GM18907 (cell line): Measurements from ENCODE around the gene ATP11A.

Experiments
- ATAC-seq: cut with Tn5 transposase; IDR thresholded peaks from one replicate; pipeline ENCODE4 v1.9.1; 2021; ENCODE audit warnings: mild to moderate bottlenecking, moderate library complexity; ENCODE audit not compliant: unreplicated experiment

Gene ATP11A

DNA sequence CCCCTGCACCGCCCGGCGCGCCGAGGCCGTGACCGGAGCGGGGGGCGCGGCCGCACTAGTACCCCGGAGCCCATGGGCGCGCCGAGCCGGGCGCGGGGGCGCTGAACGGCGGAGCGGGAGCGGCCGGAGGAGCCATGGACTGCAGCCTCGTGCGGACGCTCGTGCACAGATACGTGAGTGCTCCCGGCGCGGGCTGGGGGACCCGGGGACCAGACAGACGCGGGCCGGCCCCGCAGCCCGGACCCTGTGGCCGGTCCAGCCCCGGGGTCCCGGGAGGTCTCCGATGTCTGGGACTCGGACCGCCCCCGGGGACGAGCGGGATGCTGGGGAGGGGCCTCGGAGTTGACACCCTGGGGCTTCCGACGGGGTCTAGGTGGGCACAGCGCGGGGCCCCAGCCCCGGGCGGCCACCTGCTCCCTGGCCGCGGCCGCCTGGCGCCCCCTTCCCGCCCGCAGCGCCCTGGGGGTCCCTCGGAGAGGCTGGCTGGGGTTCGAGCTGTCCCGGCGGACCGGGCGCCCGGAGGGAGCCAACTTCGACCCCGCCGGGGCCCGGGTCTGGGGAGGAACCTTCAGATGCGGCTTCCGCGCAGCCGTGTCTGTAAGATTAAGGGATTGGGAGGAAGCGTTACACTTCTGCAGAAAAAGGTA is 568 bp downstream of the ATP11A start:
- ATAC-seq, result peak; percentile 28

DNA sequence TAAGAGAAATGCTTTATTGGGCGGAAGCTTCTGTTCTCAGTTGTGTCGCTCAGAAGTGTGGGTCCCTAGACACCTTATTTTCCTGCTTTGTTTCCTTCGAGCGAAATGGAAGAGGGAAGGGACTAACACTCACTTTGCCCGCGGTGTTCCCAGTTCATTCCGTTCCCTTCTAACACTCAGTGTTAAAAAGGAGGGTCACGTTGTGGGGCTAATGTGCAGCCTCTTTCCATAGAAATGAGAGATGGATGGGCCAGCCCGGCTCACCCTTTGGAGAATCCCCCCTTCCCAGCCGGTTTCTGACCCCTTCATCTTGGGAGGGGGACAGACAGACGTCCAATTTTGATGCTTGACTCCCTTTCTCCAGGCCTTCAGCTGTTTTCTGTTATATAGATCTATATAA is 2.3 kb downstream of the ATP11A start:
- no peak for ATAC-seq

DNA sequence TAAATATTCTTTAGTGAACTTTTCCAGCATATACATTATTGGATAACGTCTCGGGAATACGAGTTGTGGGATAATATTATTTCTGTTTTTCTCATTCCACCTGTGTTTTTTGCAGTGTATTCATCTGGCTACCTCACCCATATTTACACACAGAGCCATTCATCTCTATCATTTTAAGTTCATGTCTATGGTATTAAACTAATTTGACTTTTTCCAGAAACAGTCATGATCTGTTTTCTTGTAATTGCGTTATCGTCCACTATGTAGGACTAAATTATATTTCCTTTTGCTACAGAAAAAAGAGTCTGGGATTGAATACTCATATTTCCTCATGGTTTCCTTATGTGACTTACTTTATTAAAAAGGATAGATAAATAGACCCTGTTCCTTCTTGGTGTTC is 2.7 kb downstream of the ATP11A start:
- no peak for ATAC-seq

DNA sequence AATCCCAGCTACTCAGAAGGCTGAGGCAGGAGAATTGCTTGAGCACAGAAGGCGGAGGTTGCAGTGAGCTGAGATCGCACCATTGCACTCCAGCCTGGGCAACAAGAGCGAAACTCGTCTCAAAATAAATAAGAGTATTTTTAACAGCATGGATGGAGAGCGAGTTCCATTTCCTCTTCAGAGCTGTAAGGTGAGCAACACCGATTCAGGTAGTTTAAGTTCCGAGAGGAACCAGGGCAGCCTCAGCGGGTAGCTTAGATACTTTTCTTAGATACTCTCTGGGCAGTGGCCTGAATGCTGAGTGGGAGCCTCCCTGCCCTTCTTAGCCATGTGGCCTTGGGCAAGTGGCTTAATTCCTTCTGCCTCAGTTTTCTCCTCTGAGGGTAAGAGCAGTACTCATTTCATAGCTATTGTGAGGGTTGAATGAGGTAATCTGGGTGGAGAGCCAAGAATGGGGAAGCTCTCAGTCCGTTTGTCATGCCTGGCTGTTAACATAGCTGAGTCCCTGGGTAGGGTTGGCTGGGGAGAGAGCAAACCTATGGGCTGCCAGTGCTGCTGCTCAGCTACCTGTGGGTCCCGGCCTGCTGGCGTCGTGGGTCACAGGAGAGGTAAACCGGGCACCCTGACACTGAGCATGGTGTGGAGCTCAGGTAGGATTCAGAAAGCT is 4.1 kb downstream of the ATP11A start:
- ATAC-seq, result no peak

DNA sequence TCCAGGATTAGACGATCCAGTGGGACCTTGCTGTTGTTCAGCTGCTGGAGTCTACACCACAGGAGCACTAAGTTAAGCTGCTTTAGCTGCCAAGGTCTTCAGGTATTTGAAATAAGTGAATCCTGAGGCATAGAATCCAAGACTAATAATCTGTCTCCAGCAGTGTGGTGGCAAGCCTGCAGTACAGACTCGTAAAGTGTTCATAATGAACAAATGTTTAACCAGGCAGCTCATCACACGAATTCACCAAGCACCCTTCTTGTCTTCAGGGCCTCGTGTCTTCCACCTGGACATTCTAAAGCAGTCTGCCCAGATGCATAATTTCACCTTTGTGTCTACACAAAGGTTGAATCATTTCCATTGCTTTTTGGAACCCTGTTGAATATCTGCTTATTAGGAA is 5.3 kb downstream of the ATP11A start:
- ATAC-seq, result no peak

DNA sequence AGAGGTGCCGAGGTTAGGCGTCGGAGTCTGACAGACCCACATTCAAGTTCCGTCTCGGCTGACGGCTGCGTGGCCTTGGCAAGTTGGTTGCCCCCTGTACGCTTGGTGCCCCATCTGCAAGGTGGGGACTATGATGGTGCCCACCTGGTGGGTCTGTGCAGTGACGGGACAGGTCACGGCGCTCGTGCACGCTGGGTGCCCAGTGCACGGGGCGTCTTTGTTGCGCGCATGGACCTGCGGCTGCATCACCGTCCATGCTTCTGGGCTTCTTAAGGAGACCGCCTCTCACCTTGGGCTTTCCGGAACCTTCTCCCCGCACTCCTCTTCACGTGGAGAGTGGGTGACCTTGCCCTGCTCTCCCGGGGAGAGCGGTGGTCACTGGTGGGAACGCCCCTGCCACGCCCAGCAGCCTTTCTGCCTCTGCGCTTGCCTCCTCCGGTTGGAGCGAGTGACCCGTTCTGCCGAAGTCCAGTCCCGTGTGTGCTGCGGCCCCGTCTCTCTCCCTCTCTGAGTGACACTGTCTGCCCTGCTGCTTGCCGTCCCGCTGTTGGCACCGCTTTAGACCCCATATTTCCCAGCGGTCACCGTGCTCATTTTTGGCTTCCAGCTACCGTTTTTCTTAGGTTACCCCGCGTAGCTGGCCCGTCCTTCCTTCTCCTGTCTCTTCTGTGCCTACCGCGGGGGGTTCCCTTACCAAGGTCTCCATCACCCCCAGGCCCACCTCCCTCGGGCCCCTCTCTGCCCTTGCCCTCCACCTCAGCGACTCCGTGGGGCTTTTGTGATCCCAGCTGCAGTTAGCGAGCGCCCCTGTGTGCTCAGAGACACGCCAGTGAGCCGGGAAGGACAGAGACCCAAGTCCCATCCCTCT is 6.4 kb downstream of the ATP11A start:
- no peak for ATAC-seq

DNA sequence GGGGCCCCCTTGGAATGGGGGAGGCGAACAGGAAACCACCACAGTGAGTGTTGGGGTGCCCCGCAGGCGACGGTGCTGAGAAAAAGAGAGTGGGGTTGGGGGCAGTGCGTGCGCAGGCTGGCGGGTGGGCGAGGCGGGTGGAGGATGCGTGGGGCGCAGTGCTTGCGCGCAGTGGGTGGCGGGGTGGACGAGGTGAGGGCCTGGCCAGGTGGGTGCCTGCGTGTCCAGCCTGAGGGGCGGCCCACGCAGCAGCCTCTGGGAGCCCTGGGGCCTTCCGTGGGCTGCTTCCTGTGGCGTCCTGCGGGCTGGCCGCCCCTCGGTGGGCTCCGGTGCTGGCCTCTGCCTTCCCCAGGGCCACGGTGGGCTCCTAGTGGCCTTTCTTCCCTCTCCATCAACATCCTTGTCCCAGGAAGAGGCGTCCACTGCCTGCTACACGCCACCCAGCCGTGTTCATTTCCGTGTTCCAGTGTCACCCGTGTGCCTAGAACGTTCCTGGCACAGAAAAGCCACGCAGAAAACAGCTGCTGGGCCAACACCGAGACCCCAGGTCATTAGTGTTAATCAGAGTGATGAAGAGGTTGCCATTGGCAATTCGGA is 7.1 kb downstream of the ATP11A start:
- ATAC-seq, result no peak

DNA sequence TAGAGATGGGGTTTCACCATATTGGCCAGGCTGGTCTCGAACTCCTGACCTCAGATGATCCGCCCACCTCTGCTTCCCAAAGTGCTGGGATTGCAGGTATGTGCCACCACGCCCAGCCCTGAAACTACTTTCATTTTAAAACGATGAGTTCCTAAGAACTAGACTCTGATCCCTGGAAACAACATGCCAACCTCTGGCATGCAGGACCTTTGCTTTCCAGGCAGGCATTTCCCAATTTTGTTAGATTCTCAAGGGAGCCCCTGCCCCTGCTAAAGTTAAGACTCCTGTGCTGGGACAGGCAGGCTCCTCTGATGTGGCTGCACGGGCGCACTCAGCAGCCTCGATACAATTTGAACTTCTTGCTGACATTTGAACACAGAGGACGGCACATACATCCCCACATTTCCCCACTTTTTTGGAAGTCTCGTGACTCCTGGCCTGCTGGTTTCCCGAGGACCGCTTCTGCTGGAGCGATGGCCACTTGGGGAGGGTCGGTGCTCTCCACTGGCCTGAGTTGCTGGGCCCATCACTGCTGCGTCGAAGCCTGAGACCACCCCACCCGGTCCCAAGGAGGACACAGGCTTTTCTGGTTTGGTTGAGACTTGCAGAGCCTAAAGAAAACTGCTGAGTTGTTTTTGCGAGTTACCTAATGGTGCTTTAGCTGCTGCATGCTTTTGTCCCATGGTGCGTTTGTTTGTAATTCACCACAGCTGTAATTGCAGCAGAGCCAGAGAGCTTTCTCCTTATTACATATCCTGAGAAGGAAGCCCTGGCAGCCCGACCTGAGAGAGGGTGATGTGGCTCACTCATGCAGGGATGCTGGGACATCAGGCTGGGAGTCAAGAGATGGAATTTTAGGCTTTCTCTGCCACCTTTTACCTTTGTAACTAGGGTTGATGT is 8.2 kb downstream of the ATP11A start:
- no peak for ATAC-seq

DNA sequence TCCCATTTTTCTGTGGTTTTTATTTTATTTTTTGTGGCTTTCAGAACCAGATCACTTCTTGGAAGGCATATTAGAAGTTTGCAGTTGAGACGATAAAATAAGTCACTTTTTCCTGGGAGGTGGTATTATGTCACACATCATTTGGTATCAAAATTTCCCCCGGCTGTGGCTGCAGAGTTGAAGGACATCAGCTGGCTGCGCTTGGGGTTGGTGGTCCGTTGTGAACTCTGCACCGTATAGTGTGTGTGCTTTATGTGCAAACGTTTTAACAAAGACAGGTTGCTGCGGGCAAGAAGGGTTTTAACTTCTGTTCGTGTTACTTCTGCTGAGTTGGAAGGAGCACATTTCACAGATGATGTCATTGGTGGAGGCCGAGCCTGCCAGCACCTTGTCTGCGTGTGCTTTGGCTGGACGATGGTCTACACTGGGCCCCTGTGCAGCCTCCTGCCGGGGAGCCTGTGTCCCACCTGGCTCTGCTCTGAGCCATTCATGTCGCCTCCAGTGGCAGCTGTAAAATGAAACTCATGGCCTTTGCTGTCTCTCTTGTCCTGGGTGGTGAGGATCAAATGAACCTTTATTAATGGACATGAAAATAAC is 9.6 kb downstream of the ATP11A start:
- no peak for ATAC-seq

DNA sequence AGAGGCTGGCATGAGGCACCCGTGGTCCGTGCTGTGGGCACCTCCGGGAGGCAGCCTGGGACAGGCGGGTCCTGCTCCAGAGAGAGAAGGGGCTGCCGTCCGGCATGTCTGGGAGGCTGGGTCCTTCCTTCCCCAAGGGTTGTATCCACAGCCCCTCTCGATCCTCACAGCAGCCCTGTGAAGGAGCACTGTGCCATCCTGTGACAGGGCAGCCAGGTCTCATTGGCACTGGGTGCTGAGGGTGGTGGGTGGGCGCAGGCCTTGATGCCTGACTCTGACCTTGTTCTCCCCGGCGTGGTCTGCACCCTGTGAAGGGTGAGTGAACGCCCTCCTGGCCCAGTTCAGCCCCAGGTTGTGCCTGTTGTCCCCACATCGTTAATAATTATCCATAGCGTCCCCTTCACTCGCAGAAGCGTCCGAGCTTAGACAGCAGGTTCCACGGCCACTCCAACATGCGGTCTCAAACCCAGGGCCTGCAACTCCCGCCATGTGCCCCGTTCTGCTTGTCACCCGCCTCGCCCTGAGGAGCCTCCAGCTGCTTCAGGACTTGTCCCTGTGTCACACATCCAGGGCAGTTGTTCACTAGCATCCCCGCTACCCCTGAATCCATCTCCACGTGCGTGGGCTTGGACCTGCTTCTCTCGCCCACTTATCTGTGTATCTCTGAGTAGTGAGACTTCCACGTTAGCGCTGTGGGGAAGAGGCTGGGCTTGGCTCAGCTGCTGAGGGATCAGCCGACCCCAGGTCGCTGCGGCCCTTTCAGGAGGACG is 10.6 kb downstream of the ATP11A start:
- ATAC-seq, result no peak

DNA sequence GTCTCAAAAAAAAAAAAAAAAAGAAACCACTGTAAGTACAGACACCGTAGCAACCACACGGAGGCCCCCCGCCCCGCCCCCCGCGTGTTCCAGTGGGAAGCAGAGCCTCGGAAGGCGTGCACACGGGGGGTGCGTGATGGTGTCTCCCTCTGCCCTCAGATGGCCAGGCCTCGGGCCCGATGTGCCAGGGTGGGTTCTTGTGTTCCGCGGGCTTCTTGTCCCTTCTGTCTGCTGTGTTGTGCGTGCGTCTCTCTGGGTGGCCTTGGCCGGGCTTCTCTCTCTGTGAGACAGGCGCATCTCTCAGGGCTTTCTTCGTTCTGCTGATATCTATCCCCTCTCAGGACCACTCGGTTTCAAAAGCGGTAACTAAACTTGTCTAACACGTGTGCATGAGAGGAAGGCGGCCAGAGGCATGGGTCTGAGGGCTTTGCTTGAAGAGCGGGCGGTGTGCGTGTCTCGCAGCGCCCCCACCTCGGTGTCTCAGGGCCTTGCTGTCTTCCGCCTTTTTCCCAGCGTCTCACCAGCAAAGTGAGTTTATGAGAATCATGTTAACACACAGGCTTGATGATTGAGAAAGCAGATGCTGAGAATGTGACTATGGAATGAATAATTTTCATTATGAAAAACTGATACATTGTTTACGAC is 12.6 kb downstream of the ATP11A start:
- ATAC-seq, result no peak

DNA sequence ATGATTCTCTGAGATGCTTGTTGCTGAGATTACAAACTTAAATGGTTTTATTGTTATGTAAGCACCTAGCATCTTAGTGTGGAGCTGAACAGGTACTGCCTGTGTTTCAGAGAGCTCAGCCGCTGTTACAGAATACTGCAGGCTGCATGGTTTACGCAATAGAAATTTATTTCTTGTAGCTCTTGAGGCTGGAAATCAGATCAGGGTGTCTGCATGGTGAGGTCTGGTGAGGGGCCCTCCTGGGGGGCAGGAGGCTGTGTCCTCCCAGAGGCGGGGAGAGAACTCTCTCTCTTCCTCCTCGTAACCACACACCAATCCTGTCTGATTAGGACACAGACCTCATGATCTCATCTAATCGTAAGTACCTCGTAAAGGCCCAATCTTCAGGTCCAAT is 13.1 kb downstream of the ATP11A start:
- no peak for ATAC-seq

DNA sequence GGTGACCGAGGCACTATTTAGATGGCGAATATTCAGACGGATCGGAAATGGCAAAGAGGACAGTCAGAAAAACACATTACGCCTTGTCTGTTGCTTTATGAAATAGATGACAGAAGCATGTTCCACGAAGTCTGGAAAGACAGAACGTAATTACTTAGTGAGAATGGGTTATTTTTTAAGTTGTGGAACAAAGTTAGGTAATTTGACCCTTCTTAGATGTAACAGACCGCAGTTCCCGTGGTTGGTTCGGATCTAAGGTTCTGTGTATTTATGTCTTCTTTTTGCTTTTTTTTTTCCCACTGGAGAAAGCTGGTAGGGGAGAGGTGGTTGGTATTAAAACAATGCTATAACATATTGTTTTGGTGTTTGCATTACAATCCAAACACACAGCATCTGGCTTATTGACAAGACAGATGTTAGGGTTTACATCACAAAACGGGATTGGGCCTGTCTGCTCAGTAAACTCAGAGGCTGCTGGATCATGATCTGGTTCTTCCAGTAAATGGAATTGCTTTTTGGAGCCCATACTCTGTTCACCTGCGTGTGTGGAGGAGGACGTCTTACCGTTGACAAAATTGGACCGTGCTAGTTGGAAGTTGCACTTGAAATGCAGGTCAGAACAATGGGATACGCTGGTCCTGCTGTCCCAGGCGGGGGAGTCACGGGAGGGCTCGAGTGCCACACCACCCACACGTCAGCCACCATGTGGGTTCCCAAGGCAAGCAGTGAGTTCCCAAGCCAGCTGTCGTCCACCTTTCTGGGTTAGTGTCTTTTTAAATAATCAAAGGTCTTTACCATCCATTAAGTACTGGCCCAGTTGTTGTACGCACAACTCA is 13.8 kb downstream of the ATP11A start:
- no peak for ATAC-seq

DNA sequence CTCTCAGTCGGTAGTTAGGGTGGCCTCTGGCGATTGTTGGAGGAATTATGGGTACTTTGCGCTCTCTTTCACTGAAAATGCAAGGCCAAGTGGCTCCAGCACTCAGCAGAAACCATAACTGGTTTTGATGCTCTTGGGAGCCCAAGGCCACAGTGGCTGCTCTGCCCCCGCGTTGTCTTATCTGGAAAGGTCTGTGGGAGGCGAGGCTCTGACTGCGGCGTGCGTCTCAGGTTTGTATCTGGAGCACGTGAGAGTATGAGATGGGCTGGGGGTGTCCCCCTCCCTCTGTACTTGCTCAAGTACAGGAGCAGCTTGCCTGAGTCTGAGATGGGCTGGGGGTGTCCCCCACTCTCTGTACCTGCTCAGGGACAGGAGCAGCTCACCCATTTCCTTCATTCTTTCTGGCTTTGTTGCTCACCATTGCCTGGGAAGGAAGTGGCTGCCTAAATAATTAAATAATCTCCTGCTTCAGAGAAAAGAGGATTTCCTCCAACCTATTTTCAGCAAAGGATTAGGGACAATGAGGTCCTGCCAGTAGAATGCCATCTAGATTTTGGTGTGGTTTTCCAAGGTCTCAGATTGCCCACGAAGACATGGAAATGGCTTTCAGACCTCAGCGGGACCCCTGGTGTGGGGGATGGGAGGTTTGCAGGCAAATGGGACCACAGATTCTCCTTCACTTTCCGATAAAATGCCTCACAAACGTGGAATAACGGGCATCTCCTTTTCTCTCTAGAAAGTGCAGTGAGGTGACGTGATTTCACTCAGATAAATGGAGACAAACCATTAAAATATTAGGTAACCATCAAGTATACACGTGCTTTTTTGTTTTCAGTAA is 14.7 kb downstream of the ATP11A start:
- no peak for ATAC-seq

DNA sequence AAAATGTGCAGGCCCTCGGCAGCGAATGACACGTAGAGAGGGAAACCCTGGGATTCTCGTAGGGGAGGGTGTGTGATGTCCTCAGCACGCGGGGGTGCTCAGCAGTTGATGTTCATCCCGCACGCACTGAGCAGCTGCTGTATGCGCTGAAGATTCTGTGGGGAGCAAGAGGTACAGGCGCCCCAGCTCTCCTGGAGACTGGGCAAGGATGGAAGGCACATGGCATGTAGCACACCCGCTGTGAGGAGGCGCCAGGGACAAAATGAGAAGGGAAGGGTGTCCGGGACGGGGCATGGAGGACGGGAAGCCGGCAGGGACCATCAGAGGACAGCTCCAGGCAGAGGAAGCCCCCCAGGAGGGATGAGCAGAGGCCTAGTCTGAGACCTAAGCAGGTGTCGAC is 15.4 kb downstream of the ATP11A start:
- ATAC-seq, result no peak

DNA sequence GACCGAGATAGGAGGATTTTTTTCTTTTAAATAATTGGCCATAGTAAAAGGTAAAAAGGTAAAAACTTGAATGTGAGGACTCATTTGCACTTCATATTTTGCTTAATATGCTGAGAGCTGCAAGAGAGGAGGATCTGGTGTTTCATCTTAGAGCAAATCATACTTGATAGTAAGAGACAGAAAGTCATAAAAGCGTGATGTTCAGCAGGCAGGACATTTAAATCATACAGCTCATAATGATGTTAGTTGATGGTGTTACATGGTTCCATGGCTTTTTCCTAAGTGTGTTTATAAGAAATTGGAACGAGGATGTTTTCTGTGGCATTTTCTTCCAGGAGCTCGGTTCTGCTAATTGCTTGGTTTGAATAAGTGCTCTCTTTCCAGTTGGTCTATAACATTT is 16.3 kb downstream of the ATP11A start:
- ATAC-seq, result no peak

DNA sequence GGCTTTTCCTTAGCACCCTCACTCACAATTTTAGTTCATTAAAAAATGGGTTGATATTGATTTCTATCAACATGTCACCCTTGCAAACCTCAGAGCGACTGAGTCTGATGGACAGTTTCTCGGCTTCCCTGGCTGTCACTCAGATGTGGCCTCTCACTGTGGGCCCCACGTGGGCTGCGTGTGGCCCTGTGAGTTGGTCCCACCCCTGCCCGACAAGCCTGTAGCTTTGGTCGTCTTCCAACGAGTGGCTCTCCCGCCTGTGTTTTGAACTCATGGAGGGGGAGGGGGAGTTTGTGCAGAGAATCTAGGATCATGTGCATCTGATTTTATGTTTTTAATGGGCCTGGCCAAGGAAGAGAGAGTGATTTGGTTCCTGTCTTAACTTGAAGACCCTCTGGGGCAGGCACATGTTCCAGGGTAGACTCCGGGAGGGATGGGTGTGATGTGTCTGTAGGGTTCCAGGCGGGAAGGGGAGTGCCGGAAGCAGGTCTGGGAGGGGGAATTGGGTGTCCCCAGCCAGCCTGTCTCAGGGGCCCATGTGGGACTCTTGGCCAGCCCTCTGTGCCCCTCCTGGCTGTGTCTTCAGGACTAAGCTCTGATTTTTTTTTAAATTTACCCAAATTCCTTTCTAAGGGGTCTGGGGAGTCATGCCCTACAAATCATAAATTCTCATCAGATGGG is 18.9 kb downstream of the ATP11A start:
- ATAC-seq, result no peak
